ENCODE results near the gene AGO1. TPM values are rescaled to one million over a fixed set of nuclear protein-coding genes. Genes with fewer than 3 reads are reported as not detected.
"Not testable (repeated sequence)": the region's sequence is repeated elsewhere in the genome, so short reads cannot be mapped to it uniquely, and the experiment has no call there.

Gene AGO1
- total RNA-seq, 1 donor from 2014 or later: 103 TPM

DNA sequence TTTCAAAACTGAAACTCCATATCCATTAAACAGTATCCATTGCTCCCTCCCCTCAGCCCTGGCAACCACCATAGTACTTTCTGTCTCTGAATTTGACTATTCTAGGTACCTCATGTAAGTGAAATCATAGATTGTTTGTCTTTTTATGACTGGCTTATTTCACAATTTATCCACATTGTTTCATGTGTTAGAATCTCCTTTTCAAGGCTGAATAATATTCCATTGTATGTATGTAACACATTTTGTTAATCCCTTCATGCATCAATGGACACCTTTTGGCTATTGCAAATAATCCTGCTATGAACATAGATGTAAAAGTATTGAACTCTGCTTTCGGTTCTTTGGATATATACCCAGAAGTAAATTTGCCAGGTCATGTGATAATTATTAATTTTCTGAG lies 85.4 kb downstream of the AGO1 start:
- Mint-ChIP-seq H3K36me3 (ENCODE audit: unreplicated experiment) (no peaks in the 10 kb centered on the region), H3K4me1 (ENCODE audit: low read depth, unreplicated experiment) (no peaks in the 10 kb centered on the region), H3K9me3 (ENCODE audit: unreplicated experiment) (no peaks in the 10 kb centered on the region), H3K4me3 (ENCODE audit: unreplicated experiment) (no peak overlapping the region), H3K27me3 (ENCODE audit: unreplicated experiment) (no peaks in the 10 kb centered on the region), H3K27ac (ENCODE audit: unreplicated experiment) (no peak overlapping the region)
- TF ChIP-seq, protein P1, sequence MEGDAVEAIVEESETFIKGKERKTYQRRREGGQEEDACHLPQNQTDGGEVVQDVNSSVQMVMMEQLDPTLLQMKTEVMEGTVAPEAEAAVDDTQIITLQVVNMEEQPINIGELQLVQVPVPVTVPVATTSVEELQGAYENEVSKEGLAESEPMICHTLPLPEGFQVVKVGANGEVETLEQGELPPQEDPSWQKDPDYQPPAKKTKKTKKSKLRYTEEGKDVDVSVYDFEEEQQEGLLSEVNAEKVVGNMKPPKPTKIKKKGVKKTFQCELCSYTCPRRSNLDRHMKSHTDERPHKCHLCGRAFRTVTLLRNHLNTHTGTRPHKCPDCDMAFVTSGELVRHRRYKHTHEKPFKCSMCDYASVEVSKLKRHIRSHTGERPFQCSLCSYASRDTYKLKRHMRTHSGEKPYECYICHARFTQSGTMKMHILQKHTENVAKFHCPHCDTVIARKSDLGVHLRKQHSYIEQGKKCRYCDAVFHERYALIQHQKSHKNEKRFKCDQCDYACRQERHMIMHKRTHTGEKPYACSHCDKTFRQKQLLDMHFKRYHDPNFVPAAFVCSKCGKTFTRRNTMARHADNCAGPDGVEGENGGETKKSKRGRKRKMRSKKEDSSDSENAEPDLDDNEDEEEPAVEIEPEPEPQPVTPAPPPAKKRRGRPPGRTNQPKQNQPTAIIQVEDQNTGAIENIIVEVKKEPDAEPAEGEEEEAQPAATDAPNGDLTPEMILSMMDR (IDR thresholded peaks at IDR 0.05; ENCODE audit: partially characterized antibody, unreplicated experiment): no peak
- no peak for DNase-seq

DNA sequence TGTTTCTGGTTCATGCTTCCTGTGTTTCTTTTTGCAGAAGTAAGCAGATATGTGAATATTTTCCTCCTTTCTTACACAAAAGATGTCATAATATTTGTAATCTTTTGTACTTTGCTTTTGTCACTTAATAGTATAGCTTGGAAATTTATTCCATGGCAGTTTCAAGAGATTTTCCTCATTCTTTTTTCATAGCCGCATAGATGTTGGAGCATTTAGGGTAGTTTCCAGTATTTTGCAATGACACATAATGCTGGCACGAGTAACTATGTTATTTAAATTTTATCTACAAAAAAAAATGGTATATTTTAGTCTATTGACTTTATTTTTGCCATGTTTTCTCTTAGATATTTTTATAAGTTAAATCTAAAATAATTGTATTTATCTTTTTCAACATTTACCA lies 88.6 kb downstream of the AGO1 start:
- H3K27me3 Mint-ChIP-seq (ENCODE audit: unreplicated experiment): no peaks in the 10 kb centered on the region
- TF ChIP-seq, protein P1 (IDR thresholded peaks at IDR 0.05; ENCODE audit: partially characterized antibody, unreplicated experiment): no peak
- H3K36me3 Mint-ChIP-seq (ENCODE audit: unreplicated experiment): no peaks in the 10 kb centered on the region
- no peak overlapping the region for H3K4me3 Mint-ChIP-seq (ENCODE audit: unreplicated experiment)
- no peak overlapping the region for H3K27ac Mint-ChIP-seq (ENCODE audit: unreplicated experiment)
- no peak for DNase-seq
- H3K4me1 Mint-ChIP-seq (ENCODE audit: low read depth, unreplicated experiment): no peaks in the 10 kb centered on the region
- no peaks in the 10 kb centered on the region for H3K9me3 Mint-ChIP-seq (ENCODE audit: unreplicated experiment)

DNA sequence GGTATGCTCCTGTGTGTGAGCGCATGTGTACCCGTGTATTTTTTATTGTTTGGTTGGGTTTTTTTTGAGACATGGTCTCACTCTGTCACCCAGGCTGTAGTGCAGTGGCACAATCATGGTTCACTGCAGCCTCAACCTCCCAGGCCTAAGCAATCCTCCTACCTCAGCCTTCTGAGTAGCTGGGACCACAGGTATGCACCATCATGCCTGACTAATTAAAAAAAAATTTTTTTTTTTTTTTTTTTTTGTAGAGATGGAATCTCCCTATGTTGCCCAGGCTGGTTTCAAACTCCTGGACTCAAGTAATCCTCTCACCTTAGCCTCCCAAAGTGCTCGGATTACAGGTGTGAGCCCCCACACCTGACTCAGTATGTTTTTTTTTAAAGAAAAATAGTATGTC lies 89.6 kb downstream of the AGO1 start:
- H3K9me3 Mint-ChIP-seq (ENCODE audit: unreplicated experiment); DNase-seq; H3K4me3 Mint-ChIP-seq (ENCODE audit: unreplicated experiment); H3K4me1 Mint-ChIP-seq (ENCODE audit: low read depth, unreplicated experiment); H3K27me3 Mint-ChIP-seq (ENCODE audit: unreplicated experiment); H3K36me3 Mint-ChIP-seq (ENCODE audit: unreplicated experiment); H3K27ac Mint-ChIP-seq (ENCODE audit: unreplicated experiment): not testable (repeated sequence)

DNA sequence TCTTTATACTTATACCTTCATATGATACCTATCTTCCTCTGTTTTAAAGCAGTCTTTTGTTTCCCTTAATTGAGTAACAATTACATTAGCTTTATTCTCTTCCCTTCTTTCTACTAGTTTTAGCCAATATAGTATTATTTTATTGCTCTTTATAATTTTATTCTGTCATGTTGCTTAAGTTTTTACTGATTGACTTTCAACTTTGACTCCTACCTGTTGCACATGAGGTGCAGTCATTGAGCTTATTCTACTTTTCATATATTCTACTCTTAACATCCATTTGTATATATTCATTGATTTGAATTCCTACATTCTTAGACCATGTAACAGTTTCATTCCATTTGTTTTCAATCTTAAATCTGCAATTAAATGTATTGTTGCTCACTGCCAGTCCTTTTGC lies 97.1 kb downstream of the AGO1 start:
- no peak for DNase-seq
- H3K9me3 Mint-ChIP-seq (ENCODE audit: unreplicated experiment): no peaks in the 10 kb centered on the region
- no peaks in the 10 kb centered on the region for H3K27me3 Mint-ChIP-seq (ENCODE audit: unreplicated experiment)
- H3K36me3 Mint-ChIP-seq (ENCODE audit: unreplicated experiment): no peaks in the 10 kb centered on the region
- no peaks in the 10 kb centered on the region for H3K4me1 Mint-ChIP-seq (ENCODE audit: low read depth, unreplicated experiment)
- no peak overlapping the region for H3K4me3 Mint-ChIP-seq (ENCODE audit: unreplicated experiment)
- TF ChIP-seq, protein P1 (IDR thresholded peaks at IDR 0.05; ENCODE audit: partially characterized antibody, unreplicated experiment): no peak
- no peak overlapping the region for H3K27ac Mint-ChIP-seq (ENCODE audit: unreplicated experiment)

Other genes starting within 250 kb of the AGO1 start
- 85.8 TPM for gene PSMB2, start 241.7 kb upstream of the AGO1 start, total RNA-seq (ENCODE audit: unreplicated experiment)
- gene C1orf216, start 164.3 kb upstream of the AGO1 start, total RNA-seq (ENCODE audit: unreplicated experiment): 21.6 TPM
- 8.2 TPM for gene CLSPN, start 113.2 kb upstream of the AGO1 start, total RNA-seq (ENCODE audit: unreplicated experiment)
- gene AGO4, start 75.2 kb upstream of the AGO1 start, total RNA-seq (ENCODE audit: unreplicated experiment): 20.8 TPM
- gene AGO3, start 47.9 kb downstream of the AGO1 start, total RNA-seq (ENCODE audit: unreplicated experiment): 32.7 TPM
- 1.6 TPM for gene TEKT2, start 200.9 kb downstream of the AGO1 start, total RNA-seq (ENCODE audit: unreplicated experiment)
- gene ADPRS, start 205.7 kb downstream of the AGO1 start, total RNA-seq (ENCODE audit: unreplicated experiment): 16.8 TPM
- not detected for gene COL8A2, start 242.0 kb downstream of the AGO1 start, total RNA-seq (ENCODE audit: unreplicated experiment)

Data from glutamatergic neuron (in vitro differentiated cells).